Measurements from ENCODE around the gene ACOT12.

GRCh38 chr5:81393430-81393782 lies 528 bp downstream of the ACOT12 start:
- no peak for TF ChIP-seq ZNF274 (IDR thresholded peaks at IDR 0.05; ENCODE audit: low read depth, low read length)
- no peak for TF ChIP-seq YY1 (IDR thresholded peaks at IDR 0.05; ENCODE audit: insufficient read depth, insufficient read length)
